ENCODE data around the gene CBLN1. TPM values are rescaled to one million over a fixed set of nuclear protein-coding genes. Genes with fewer than 3 reads are reported as not detected.

Gene CBLN1
- total RNA-seq, 4 donors from 2014 or later, result 0.16 to 0.18 TPM; not detected in 2

DNA sequence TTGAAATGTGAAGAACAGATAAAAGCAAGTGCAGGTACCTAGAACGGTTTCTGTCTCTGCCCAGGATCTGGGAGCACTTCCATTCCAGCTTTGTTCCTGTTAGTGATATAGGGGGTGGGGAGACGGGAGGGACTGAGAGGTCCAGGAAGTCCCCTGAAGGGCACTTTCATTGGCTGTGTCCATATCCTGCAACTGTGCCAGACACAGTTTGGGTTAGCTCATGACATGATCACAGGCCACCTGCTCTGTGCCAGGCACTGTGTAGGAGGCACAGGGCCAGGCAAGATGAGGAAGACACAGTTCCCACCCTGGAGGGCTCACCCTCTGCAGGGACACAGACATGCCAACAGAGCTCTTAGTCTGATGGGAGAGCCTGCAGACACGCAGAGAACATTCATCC lies 7.9 kb downstream of the CBLN1 start:
- intact Hi-C loops (cut with DNase I; ENCODE audit: low total_unique reads), result no loop called here
- H3K36me3 ChIP-seq, result no peaks in the 10 kb centered on the region
- H3K27me3 ChIP-seq, result peaks cover 63 to 65% (median 63%) of the 10 kb centered on the region in 3 donors
- in situ Hi-C loops (cut with MboI; ENCODE audit: low sequenced_read_pairs in 4 of 4), result no loop called here
- no peaks in the 10 kb centered on the region for H3K9me3 ChIP-seq
- H3K4me3 ChIP-seq, result no peak overlapping the region
- H3K4me1 ChIP-seq, result peaks cover 5 to 15% of the 10 kb centered on the region in 2 donors
- DNase-seq, result no peak
- ATAC-seq, result no peak
- no peak overlapping the region for H3K27ac ChIP-seq
- TF ChIP-seq, protein P1, sequence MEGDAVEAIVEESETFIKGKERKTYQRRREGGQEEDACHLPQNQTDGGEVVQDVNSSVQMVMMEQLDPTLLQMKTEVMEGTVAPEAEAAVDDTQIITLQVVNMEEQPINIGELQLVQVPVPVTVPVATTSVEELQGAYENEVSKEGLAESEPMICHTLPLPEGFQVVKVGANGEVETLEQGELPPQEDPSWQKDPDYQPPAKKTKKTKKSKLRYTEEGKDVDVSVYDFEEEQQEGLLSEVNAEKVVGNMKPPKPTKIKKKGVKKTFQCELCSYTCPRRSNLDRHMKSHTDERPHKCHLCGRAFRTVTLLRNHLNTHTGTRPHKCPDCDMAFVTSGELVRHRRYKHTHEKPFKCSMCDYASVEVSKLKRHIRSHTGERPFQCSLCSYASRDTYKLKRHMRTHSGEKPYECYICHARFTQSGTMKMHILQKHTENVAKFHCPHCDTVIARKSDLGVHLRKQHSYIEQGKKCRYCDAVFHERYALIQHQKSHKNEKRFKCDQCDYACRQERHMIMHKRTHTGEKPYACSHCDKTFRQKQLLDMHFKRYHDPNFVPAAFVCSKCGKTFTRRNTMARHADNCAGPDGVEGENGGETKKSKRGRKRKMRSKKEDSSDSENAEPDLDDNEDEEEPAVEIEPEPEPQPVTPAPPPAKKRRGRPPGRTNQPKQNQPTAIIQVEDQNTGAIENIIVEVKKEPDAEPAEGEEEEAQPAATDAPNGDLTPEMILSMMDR (IDR thresholded peaks at IDR 0.05 in 4 of 5, conservative IDR thresholded peaks at IDR 0.05 in 1 of 5), result no peak
- no peak for TF ChIP-seq POLR2A (IDR thresholded peaks at IDR 0.05)

DNA sequence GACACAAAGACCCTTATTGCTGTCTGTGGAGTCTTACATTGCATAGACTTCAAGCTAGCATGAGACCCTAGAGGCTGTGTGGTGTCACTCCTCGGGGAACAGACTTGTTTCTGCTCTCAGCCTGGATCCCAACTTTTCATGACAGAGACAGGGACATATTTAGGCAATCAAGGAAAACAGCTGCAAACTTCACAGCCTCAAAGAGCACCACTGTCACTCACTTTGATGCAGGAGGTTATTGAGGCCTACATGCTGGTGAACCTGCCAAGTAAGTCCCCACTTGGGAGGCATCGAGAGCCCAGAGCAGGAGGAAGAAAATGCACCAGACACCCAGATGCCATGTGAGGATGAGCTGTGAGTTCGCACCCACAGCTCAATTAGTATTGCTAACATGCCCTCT lies 10.3 kb downstream of the CBLN1 start:
- H3K9me3 ChIP-seq, result no peaks in the 10 kb centered on the region
- TF ChIP-seq POLR2A (IDR thresholded peaks at IDR 0.05), result no peak
- TF ChIP-seq, protein P1 (IDR thresholded peaks at IDR 0.05 in 4 of 5, conservative IDR thresholded peaks at IDR 0.05 in 1 of 5), result no peak
- DNase-seq (no peak), ATAC-seq (no peak)
- H3K4me1 ChIP-seq, result no peaks in the 10 kb centered on the region
- in situ Hi-C loops (cut with MboI; ENCODE audit: low sequenced_read_pairs in 4 of 4), result no loop called here
- H3K4me3 ChIP-seq, result no peak overlapping the region
- intact Hi-C loops (cut with DNase I; ENCODE audit: low total_unique reads), result no loop called here
- no peak overlapping the region for H3K27ac ChIP-seq
- no peaks in the 10 kb centered on the region for H3K36me3 ChIP-seq
- peaks cover 39 to 41% (median 39%) of the 10 kb centered on the region in 3 donors for H3K27me3 ChIP-seq

DNA sequence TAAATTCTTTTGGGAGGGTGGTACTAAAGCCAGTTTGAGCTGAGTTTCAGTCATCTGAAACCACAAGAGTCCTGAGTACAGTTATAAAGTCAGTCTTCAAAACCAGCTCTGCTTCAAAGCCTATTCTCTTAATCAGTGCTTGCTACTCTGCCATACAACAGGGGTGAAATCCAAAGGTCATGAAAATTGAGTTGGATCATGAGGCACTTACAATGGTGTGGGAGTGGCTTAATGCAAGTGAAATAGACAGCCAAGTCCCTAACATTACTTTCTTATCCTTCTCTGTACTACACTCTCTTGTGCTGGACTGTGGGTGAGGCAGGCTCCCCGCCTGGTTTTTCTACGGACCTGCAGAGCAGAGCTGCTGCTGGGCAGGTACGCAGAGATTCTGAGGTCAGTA lies 12.4 kb downstream of the CBLN1 start:
- Histone ChIP-seq H3K36me3 (no peaks in the 10 kb centered on the region), H3K9me3 (no peaks in the 10 kb centered on the region), H3K4me3 (no peak overlapping the region), H3K27ac (no peak overlapping the region), H3K27me3 (peaks cover 17 to 20% (median 18%) of the 10 kb centered on the region in 3 donors), H3K4me1 (no peaks in the 10 kb centered on the region)
- TF ChIP-seq POLR2A (IDR thresholded peaks at IDR 0.05), result no peak
- TF ChIP-seq, protein P1 (IDR thresholded peaks at IDR 0.05 in 4 of 5, conservative IDR thresholded peaks at IDR 0.05 in 1 of 5), result no peak
- DNase-seq (no peak), ATAC-seq (no peak)
- intact Hi-C loops (cut with DNase I; ENCODE audit: low total_unique reads) (no loop called here), in situ Hi-C loops (cut with MboI; ENCODE audit: low sequenced_read_pairs in 4 of 4) (no loop called here)

DNA sequence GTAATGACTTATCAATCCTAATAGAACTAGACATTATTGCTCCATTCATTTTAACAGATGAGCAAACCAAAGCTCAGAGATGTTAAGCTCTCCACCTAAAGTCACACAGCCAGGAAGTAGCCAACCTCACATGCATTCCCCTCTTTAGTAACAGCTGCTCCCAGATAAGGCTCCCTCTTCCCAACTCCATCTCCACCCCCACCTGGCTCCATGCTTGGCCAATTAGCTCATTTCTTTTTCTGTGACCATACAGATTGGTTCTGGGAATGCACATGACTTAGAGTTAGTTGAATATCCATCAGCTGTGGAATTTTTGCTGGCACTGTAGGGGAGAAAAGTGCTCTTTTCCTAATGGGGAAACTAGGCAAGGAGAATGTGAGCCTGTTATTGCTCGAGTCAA lies 13.0 kb downstream of the CBLN1 start:
- peaks cover 12 to 15% (median 12%) of the 10 kb centered on the region in 3 donors for H3K27me3 ChIP-seq
- DNase-seq, result no peak
- intact Hi-C loops (cut with DNase I; ENCODE audit: low total_unique reads), result no loop called here

More for the DNA sequence above, 13.0 kb downstream of the CBLN1 start:
- TF ChIP-seq POLR2A (IDR thresholded peaks at IDR 0.05), result no peak
- TF ChIP-seq, protein P1 (IDR thresholded peaks at IDR 0.05 in 4 of 5, conservative IDR thresholded peaks at IDR 0.05 in 1 of 5), result no peak
- no peaks in the 10 kb centered on the region for H3K4me1 ChIP-seq
- in situ Hi-C loops (cut with MboI; ENCODE audit: low sequenced_read_pairs in 4 of 4), result no loop called here
- no peak for ATAC-seq
- H3K27ac ChIP-seq, result no peak overlapping the region
- H3K36me3 ChIP-seq, result no peaks in the 10 kb centered on the region
- H3K9me3 ChIP-seq, result no peaks in the 10 kb centered on the region
- no peak overlapping the region for H3K4me3 ChIP-seq
